K562 (cell line): Measurements from ENCODE around the gene SHANK3. TPM values are rescaled to one million over a fixed set of nuclear protein-coding genes. Genes with fewer than 3 reads are reported as not detected.

ENCODE experiments used
- ATAC-seq: fragments of 200-7000 bp; cut with Tn5 transposase; 3 replicates; pipeline ENCODE4 v1.9.1; 2020; ENCODE audit warnings: moderate library complexity
- BruUV-seq: library from RNA; stranded (reverse); fragments of 400-500 nt; replicated peaks from 2 replicates; lab custom pipeline; 2021; lab: Mats Ljungman, UMichigan
- CTCF ChIA-PET: fragments of 300-600 bp; formaldehyde crosslinking; extraction: SDS; loops from one replicate; lab custom pipeline; 2021; ENCODE audit warnings: low intra/inter-chr PET ratio; lab: Yijun Ruan, JAX
- POLR2A ChIA-PET: fragments of 300-600, 350-650 bp; sonication (Branson Sonifier 250); formaldehyde crosslinking; extraction: SDS; loops from one replicate; lab custom pipeline; 2021; ENCODE audit warnings: antibody characterized with exemption, inconsistent platforms; lab: Yijun Ruan, JAX
- DNase-seq, 4 experiments: peaks; one replicate each; pipeline versions ENCODE4 v3.0.0 to v3.0.0-alpha.2; 2011 to 2018; ENCODE audit warnings: low spot score in 3 of 4, mixed read lengths in 3 of 4; ENCODE audit errors: extremely low read depth in 1 of 4
- FAIRE-seq: peaks from 2 replicates; lab custom pipeline; 2011; peaks lifted over from hg19 to GRCh38; lab: Jason Lieb, UNC
- H2AFZ ChIP-seq: 2 replicates; pipeline ENCODE4 v1.6.0; 2011; ENCODE audit warnings: low read depth, low read length, control low read depth, inconsistent platforms
- H3K27ac ChIP-seq: fragments of 200-600 bp; 3 replicates; pipeline ENCODE4 v1.8.0; 2011; ENCODE audit warnings: low read depth, mild to moderate bottlenecking, control low read depth, inconsistent platforms, low read length, moderate library complexity, mixed read lengths; ENCODE audit errors: extremely low read depth
- H3K27me3 ChIP-seq, 2 experiments: fragments of 300-600 bp in 1 of 2; 2 replicates in 1 of 2; 3 replicates in 1 of 2; pipeline versions ENCODE4 v1.6.0 to v1.8.0; 2011; ENCODE audit warnings: inconsistent platforms in 2 of 2, low read length in 2 of 2, mild to moderate bottlenecking in 1 of 2, mixed read lengths in 1 of 2, moderate library complexity in 1 of 2; ENCODE audit not compliant: control insufficient read depth in 2 of 2, insufficient read depth in 2 of 2
- H3K36me3 ChIP-seq: fragments of 300-600 bp; 3 replicates; pipeline ENCODE4 v1.8.0; 2011; ENCODE audit warnings: mild to moderate bottlenecking, low read length, inconsistent platforms; ENCODE audit not compliant: control insufficient read depth, insufficient read depth
- H3K4me1 ChIP-seq, 2 experiments: fragments of 200-600 bp in 1 of 2; replicated peaks in 1 of 2; 2 replicates in 1 of 2; 3 replicates in 1 of 2; pipeline versions ENCODE4 v1.5.1 to v1.8.0; 2011; ENCODE audit warnings: inconsistent platforms in 2 of 2, low read length in 2 of 2, mild to moderate bottlenecking in 1 of 2, mixed read lengths in 1 of 2, moderate library complexity in 1 of 2; ENCODE audit not compliant: control insufficient read depth in 2 of 2, insufficient read depth in 2 of 2
- H3K4me2 ChIP-seq: 2 replicates; pipeline ENCODE4 v1.6.1; 2011; ENCODE audit warnings: low read length, control low read depth, inconsistent platforms, mixed read lengths; ENCODE audit not compliant: insufficient read depth
- H3K4me3 ChIP-seq: fragments of 200-600 bp; sonication (generic), shearing (Covaris generic); 2 replicates; pipeline ENCODE4 v1.5.1; 2016; ENCODE audit warnings: control low read depth, inconsistent platforms
- H3K79me2 ChIP-seq: fragments of 200-600 bp; 3 replicates; pipeline ENCODE4 v1.8.0; 2011; ENCODE audit warnings: low read length, inconsistent platforms; ENCODE audit not compliant: control insufficient read depth, insufficient read depth
- H3K9ac ChIP-seq, 2 experiments: 2 replicates each; pipeline versions ENCODE4 v1.6.0 to v1.6.1; 2011; ENCODE audit warnings: low read depth in 2 of 2, low read length in 2 of 2, control low read depth in 1 of 2, inconsistent platforms in 1 of 2, mild to moderate bottlenecking in 1 of 2, mixed read lengths in 1 of 2; ENCODE audit not compliant: insufficient read depth in 1 of 2
- H3K9me1 ChIP-seq: one replicate; pipeline ENCODE4 v1.6.0; 2011; ENCODE audit warnings: inconsistent platforms, mild to moderate bottlenecking, low read length, moderate library complexity; ENCODE audit not compliant: control insufficient read depth, insufficient read depth
- H3K9me3 ChIP-seq: replicated peaks from 2 replicates; pipeline ENCODE4 v1.5.1; 2011; ENCODE audit warnings: low read depth, low read length, inconsistent platforms; ENCODE audit not compliant: control insufficient read depth, insufficient read depth
- H4K20me1 ChIP-seq: replicated peaks from 2 replicates; pipeline ENCODE4 v1.6.1; 2011; ENCODE audit warnings: low read length, inconsistent platforms, mixed read lengths; ENCODE audit not compliant: control insufficient read depth, insufficient read depth
- HMGN3 ChIP-seq: IDR thresholded peaks from 2 replicates; pipeline ENCODE4 v1.6.1; 2011; ENCODE audit warnings: borderline replicate concordance, low read depth, mild to moderate bottlenecking, mixed read lengths, low read length; ENCODE audit not compliant: insufficient read length; ENCODE audit errors: extremely low read depth
- WGBS: fragments of 100-300 bp; shearing (Covaris generic); methylation state at CpG from one replicate; pipeline ENCODE4 v1.1.6; 2016; ENCODE audit warnings: low coverage, mixed read lengths; ENCODE audit not compliant: insufficient coverage; ENCODE audit errors: missing lambda C conversion rate; 5-methylcytosine and 5-hydroxymethylcytosine counted together
- in situ Hi-C: fragments of 300-500 bp; cut with MboI; formaldehyde crosslinking; loops from 4 replicates; pipeline ENCODE4 v1.15.0; 2018; ENCODE audit warnings: inconsistent platforms, mixed read lengths
- intact Hi-C: fragments of 100-400 bp; cut with micrococcal nuclease; formaldehyde crosslinking; loops from 2 replicates; pipeline ENCODE4 v1.14.2; 2022
- polyA plus RNA-seq, 8 experiments: library from polyadenylated mRNA; depleted of rRNA in 4 of 8; stranded (reverse) in 5 of 8; unstranded in 3 of 8; fragments of >200 nt; fragmentation: Nextera tagmentation in 2 of 8; fragmentation: Illumina TruSeq in 1 of 8; extraction: Ambion mirVana in 2 of 8; extraction: Trizol in 1 of 8; gene quantifications; 2 replicates each; pipeline versions ENCODE4 v1.2.1 to v1.2.3, GENCODE V29; 2011 to 2014; ENCODE audit warnings: inconsistent platforms in 1 of 8, missing spikeins in 1 of 8
- total RNA-seq, 7 experiments: library from RNA; depleted of rRNA in 6 of 7; stranded (reverse); fragments of >200 nt in 6 of 7; fragmentation: Illumina TruSeq in 2 of 7; extraction: Trizol in 2 of 7; gene quantifications; 2 replicates each; pipeline versions ENCODE4 v1.2.1 to v1.2.3, GENCODE V29; 2011 to 2021; ENCODE audit warnings: low replicate concordance in 1 of 7
- TF ChIP-seq, protein P1 (sequence below), 2 experiments: IDR thresholded peaks; 2 replicates each; pipeline ENCODE4 v1.6.1; 2011; ENCODE audit warnings: borderline replicate concordance in 1 of 2, control low read depth in 1 of 2, low read depth in 1 of 2, low read length in 1 of 2, mild to moderate bottlenecking in 1 of 2, mixed read lengths in 1 of 2, moderate library complexity in 1 of 2; ENCODE audit not compliant: insufficient read depth in 1 of 2, insufficient read length in 1 of 2, poor library complexity in 1 of 2, severe bottlenecking in 1 of 2; ENCODE audit errors: extremely low read depth in 1 of 2

SHANK3 gene
- total and polyA plus RNA-seq, 9 of the 15 experiments (the other 6 are each of a cell fraction or from before 2014, with no cell fraction given) = 0.01 to 0.07 (median 0.03) TPM; not detected in 6

DNA sequence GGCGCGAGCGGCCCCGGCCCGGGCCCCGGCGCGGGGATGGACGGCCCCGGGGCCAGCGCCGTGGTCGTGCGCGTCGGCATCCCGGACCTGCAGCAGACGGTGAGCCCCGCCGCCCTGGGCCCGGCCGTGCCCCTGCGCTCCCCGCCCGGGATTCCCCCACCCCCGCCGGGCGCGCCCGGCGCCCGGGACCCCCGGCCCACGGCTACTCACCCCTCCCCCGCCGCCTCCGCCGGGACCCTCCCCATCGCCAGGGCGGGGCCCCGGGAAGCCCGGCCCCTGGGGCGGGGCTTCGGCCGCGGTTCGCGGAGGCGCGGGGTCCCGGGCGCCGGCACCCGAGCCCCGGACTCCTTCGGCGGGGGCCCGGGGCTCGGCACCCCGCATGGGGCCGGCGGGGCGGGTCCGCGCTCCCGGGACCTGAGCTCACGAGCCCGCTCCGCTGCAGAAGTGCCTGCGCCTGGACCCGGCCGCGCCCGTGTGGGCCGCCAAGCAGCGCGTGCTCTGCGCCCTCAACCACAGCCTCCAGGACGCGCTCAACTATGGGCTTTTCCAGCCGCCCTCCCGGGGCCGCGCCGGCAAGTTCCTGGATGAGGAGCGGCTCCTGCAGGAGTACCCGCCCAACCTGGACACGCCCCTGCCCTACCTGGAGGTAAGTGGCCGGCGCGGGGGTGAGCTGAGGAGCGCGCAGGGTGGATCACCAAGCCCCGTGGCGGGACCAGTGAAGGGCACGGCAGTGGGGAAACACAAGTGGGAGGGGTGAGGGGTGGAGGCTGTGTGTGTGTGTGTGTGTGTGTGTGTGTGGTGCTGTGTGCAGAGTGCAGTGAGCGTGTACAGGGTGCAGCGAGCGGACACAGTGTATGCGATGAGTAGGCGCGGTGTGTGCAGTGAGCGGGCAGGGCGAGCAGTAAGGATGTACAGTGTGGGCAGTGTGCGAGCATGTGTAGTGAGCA is 2.3 kb downstream of the SHANK3 start:
- BruUV-seq = no TSS peak
- WGBS = 13% methylated on average over 41 of the region's 105 CpGs
- Histone ChIP-seq H3K9me1 (no peaks in the 10 kb centered on the region), H3K36me3 (no peaks in the 10 kb centered on the region), H2AFZ (no peak overlapping the region), H3K4me3 (0 out of 2 replicates have a peak overlapping the region, but pooled peaks have one; percentile 3), H3K9ac (no peak overlapping the region), H3K4me1 (peaks cover 0 to 21% of the 10 kb centered on the region in 2 experiments; a peak in 1 of 5 replicates), H3K27ac (no peak overlapping the region)
- in situ Hi-C loops (no loop called here), intact Hi-C loops (no loop called here)
- peak; percentile 14 to 68 (median 42) for DNase-seq
- POLR2A ChIA-PET = no interaction called here
- no peak for FAIRE-seq
- TF ChIP-seq, protein P1, sequence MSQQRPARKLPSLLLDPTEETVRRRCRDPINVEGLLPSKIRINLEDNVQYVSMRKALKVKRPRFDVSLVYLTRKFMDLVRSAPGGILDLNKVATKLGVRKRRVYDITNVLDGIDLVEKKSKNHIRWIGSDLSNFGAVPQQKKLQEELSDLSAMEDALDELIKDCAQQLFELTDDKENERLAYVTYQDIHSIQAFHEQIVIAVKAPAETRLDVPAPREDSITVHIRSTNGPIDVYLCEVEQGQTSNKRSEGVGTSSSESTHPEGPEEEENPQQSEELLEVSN (IDR thresholded peaks at IDR 0.05; ENCODE audit: borderline replicate concordance in 1 of 2, extremely low read depth in 1 of 2, insufficient read depth in 1 of 2, insufficient read length in 1 of 2, low read depth in 1 of 2, low read length in 1 of 2, poor library complexity in 1 of 2, severe bottlenecking in 1 of 2) = peak in 1 of 2 experiments; percentile 29
- TF ChIP-seq HMGN3 = no peak
- TF ChIP-seq, all 486 proteins: peak for 1
- no peak; the same call in 1 of the 3 replicates for ATAC-seq
- H3K27me3 ChIP-seq = peaks cover 4 to 29% of the 10 kb centered on the region in 2 experiments; a peak in 4 of 5 replicates
- H3K9me3 ChIP-seq = no peaks in the 10 kb centered on the region
- CTCF ChIA-PET = no interaction called here
- H3K79me2 ChIP-seq = no peaks in the 10 kb centered on the region
- H4K20me1 ChIP-seq = no peaks in the 10 kb centered on the region
- no peak overlapping the region for H3K4me2 ChIP-seq
